GM12892 (cell line): ENCODE data around the gene PHACTR3.

ENCODE experiments used
- POLR2A ChIP-seq: IDR thresholded peaks from 2 replicates; pipeline ENCODE4 v1.6.1; 2011; ENCODE audit warnings: low read depth, low read length, control low read depth
- POLR2AphosphoS5 ChIP-seq: IDR thresholded peaks from 2 replicates; pipeline ENCODE4 v1.6.1; 2011; ENCODE audit warnings: low read depth, low read length, control low read depth
- TAF1 ChIP-seq: IDR thresholded peaks from 2 replicates; pipeline ENCODE4 v1.6.1; 2011; ENCODE audit warnings: low read depth, mild to moderate bottlenecking, control low read depth, low read length, borderline replicate concordance

DNA sequence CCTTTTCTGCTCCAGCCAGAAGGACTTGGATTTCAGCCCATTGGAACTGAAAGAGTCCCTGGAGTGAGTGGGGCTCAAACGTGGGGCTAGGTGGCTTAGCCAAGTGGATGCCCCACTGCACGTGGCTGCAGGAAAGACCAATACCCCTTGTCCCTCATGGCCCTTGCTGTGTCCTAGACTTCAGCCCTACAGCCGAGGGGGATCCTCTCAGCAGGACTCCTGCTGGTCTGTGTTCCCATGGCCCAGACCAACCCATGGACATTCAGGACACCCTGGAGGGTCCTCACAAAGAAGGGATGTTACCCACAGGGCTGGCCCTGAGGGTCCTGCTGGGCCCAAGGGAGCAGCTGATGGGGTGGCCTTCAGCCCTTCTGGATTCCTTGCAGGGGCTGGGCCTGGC lies 30.0 kb upstream of the PHACTR3 start:
- TF ChIP-seq POLR2AphosphoS5 = no peak
- TF ChIP-seq POLR2A = no peak
- no peak for TF ChIP-seq TAF1
